ENCODE results near the gene SRMS.

DNA sequence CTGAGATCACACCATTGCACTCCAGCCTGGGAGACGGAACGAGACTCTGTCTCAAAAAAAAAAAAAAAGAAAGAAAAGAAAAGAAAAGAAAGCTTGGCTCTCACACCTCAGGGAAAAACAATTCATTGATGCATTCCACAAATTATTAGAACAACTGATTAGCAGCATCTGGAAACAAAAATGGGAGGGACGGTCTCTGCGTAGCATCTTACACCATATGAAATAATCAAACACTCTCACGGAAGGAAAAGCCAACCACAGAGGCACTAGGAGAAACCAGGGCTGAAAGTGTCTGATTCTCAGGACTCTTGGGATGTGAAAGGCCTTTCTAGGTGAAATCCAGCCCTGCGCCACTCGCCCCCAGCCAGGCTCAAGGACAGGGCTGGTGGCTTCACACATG lies 28.8 kb upstream of the SRMS start:
- TF ChIP-seq TAF1 (conservative IDR thresholded peaks at IDR 0.05) (no peak), REST (IDR thresholded peaks at IDR 0.05) (no peak), RXRA (IDR thresholded peaks at IDR 0.05) (no peak), YY1 (IDR thresholded peaks at IDR 0.05) (no peak), ZBTB33 (IDR thresholded peaks at IDR 0.05) (no peak), RAD21 (IDR thresholded peaks at IDR 0.05) (no peak), EGR1 (IDR thresholded peaks at IDR 0.05; ENCODE audit: low read depth in 2 of 2) (no peak), MAX (IDR thresholded peaks at IDR 0.05) (no peak), FOXA1 (IDR thresholded peaks at IDR 0.05) (no peak), FOXA2 (IDR thresholded peaks at IDR 0.05) (no peak), JUND (IDR thresholded peaks at IDR 0.05) (no peak)
- TF ChIP-seq, protein P1, sequence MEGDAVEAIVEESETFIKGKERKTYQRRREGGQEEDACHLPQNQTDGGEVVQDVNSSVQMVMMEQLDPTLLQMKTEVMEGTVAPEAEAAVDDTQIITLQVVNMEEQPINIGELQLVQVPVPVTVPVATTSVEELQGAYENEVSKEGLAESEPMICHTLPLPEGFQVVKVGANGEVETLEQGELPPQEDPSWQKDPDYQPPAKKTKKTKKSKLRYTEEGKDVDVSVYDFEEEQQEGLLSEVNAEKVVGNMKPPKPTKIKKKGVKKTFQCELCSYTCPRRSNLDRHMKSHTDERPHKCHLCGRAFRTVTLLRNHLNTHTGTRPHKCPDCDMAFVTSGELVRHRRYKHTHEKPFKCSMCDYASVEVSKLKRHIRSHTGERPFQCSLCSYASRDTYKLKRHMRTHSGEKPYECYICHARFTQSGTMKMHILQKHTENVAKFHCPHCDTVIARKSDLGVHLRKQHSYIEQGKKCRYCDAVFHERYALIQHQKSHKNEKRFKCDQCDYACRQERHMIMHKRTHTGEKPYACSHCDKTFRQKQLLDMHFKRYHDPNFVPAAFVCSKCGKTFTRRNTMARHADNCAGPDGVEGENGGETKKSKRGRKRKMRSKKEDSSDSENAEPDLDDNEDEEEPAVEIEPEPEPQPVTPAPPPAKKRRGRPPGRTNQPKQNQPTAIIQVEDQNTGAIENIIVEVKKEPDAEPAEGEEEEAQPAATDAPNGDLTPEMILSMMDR (IDR thresholded peaks at IDR 0.05; ENCODE audit: low read depth, low read length, missing input control): no peak
- TF ChIP-seq, protein P2, sequence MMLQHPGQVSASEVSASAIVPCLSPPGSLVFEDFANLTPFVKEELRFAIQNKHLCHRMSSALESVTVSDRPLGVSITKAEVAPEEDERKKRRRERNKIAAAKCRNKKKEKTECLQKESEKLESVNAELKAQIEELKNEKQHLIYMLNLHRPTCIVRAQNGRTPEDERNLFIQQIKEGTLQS (IDR thresholded peaks at IDR 0.05): no peak

Data from liver (tissue), 3 donors.